Natural killer cell treated with Interleukin-12 subunit alpha and Interleukin-12 subunit beta and Interleukin-15 and Interleukin-18, amount 100 ng/mL, for 72 hours (primary cell): ENCODE results near the gene PPP2R5C. TPM values are rescaled to one million over a fixed set of nuclear protein-coding genes. Genes with fewer than 3 reads are reported as not detected.
A peak's percentile ranks its signal among the peaks of the same experiment; 100 is the strongest.

ENCODE experiments used
- ATAC-seq, 2 donors: fragments of 150-1000 bp; cut with Tn5 transposase in 1 of 2; sonication (Bioruptor Pico), chemical (Tn5 transposase) in 1 of 2; 2 replicates each; pipeline ENCODE4 v1.10.0; 2021
- DNase-seq: peaks from one replicate; pipeline ENCODE4 v3.0.0; 2022; ENCODE audit warnings: low spot score
- H3K27ac Mint-ChIP-seq, 2 donors: 1 replicate in 1 of 2; 2 replicates in 1 of 2; pipeline ENCODE4 v1.8.0; 2022; ENCODE audit warnings: mixed read lengths in 2 of 2, mild to moderate bottlenecking in 1 of 2, moderate library complexity in 1 of 2
- H3K27me3 Mint-ChIP-seq, 2 donors: 1 replicate in 1 of 2; 2 replicates in 1 of 2; pipeline ENCODE4 v1.8.0; 2022; ENCODE audit warnings: mixed read lengths in 2 of 2
- H3K36me3 Mint-ChIP-seq: one replicate; pipeline ENCODE4 v1.8.0; 2022; ENCODE audit warnings: mixed read lengths
- H3K4me1 Mint-ChIP-seq, 2 donors: 1 replicate in 1 of 2; 2 replicates in 1 of 2; pipeline ENCODE4 v1.8.0; 2022; ENCODE audit warnings: low read depth in 2 of 2, mixed read lengths in 2 of 2, mild to moderate bottlenecking in 1 of 2
- H3K4me3 Mint-ChIP-seq: one replicate; pipeline ENCODE4 v1.8.0; 2022; ENCODE audit warnings: mixed read lengths
- H3K9me3 Mint-ChIP-seq: 2 replicates; pipeline ENCODE4 v1.8.0; 2022; ENCODE audit warnings: mixed read lengths
- total RNA-seq, 2 donors: library from RNA; stranded (reverse); gene quantifications; one replicate each; pipeline ENCODE4 v1.2.3, GENCODE V29; 2022

PPP2R5C gene
- total RNA-seq, 2 donors from 2014 or later = 149 to 210 TPM

DNA sequence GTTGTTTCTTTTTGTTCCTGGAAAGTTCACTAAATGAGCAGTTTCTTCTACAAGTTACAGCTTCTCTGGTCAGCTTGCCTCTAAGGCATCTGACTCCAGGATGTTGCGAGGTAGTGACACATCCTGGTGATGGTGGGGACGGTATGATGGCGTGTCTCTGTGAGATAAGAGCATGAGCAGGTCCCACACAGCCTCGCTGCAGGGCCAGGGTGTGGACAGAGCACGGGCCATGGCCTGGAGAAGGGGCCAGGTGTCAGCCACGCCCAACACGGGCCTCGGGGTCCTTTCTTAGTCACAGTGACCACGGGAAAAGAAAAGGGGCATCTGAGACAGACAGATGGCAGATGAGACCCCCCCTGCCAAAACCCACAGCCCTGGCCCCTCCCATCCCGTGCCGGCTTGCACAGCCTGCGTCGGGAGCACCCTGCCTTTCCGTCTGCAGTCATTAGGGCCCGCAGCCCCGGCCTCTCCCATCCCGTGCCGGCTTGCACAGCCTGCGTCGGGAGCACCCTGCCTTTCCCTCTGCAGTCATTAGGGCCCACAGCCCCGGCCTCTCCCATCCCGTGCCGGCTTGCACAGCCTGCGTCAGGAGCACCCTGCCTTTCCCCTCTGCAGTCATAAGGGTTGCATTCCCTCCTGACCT, 123.5 kb downstream of the PPP2R5C start:
- DNase-seq (no peak), ATAC-seq (no peak)
- H3K4me1 Mint-ChIP-seq = peaks cover 17 to 30% of the 10 kb centered on the region in 2 donors
- no peaks in the 10 kb centered on the region for H3K27me3 Mint-ChIP-seq
- H3K36me3 Mint-ChIP-seq = peaks cover 5% of the 10 kb centered on the region
- no peak overlapping the region for H3K27ac Mint-ChIP-seq
- H3K9me3 Mint-ChIP-seq = no peaks in the 10 kb centered on the region
- no peak overlapping the region for H3K4me3 Mint-ChIP-seq

DNA sequence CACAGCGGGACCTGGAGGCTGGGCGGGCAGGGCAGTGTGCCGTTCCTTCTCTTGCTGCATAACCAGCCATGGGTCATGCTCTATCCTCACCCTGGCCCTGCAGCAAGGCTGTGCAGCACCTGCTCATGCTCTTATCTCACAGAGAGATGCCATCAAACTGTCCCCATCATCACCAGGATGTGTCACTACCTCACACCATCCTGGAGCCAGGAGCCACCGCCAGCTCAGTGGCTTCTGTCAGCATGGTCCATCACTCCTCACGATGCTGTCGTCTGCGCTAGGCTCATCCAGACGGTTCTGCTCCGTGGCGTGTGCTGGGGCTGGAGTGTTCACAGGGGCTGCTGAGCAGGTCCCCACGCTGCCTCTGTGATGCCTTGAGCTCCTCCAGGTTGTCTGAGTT, 125.7 kb downstream of the PPP2R5C start:
- ATAC-seq = peak in 1 of 2 donors; percentile 44
- peaks cover 3 to 9% of the 10 kb centered on the region in 2 donors for H3K4me1 Mint-ChIP-seq
- H3K4me3 Mint-ChIP-seq = no peak overlapping the region
- no peaks in the 10 kb centered on the region for H3K27me3 Mint-ChIP-seq
- H3K9me3 Mint-ChIP-seq = no peaks in the 10 kb centered on the region
- no peak for DNase-seq
- no peak overlapping the region for H3K27ac Mint-ChIP-seq
- peaks cover 5% of the 10 kb centered on the region for H3K36me3 Mint-ChIP-seq

- peaks cover 5% of the 10 kb centered on the region for H3K36me3 Mint-ChIP-seq
- H3K9me3 Mint-ChIP-seq = no peaks in the 10 kb centered on the region
- no peak overlapping the region for H3K4me3 Mint-ChIP-seq
- ATAC-seq (no peak), DNase-seq (no peak)
- H3K4me1 Mint-ChIP-seq = peaks cover 0 to 9% of the 10 kb centered on the region in 2 donors
- H3K27me3 Mint-ChIP-seq = no peaks in the 10 kb centered on the region
- no peak overlapping the region for H3K27ac Mint-ChIP-seq
These were observed 126.7 kb downstream of the PPP2R5C start for GRCh38 chr14:101888182-101888581.

- ATAC-seq (no peak), DNase-seq (no peak)
- H3K9me3 Mint-ChIP-seq = no peaks in the 10 kb centered on the region
- no peaks in the 10 kb centered on the region for H3K4me1 Mint-ChIP-seq
- peak overlapping the region in 1 of 2 donors; percentile 10 for H3K27ac Mint-ChIP-seq
- H3K4me3 Mint-ChIP-seq = no peak overlapping the region
- H3K27me3 Mint-ChIP-seq = no peaks in the 10 kb centered on the region
- no peaks in the 10 kb centered on the region for H3K36me3 Mint-ChIP-seq
These were observed 127.9 kb downstream of the PPP2R5C start for GRCh38 chr14:101889366-101889765.

- DNase-seq (no peak), ATAC-seq (no peak)
- Mint-ChIP-seq H3K9me3 (no peaks in the 10 kb centered on the region), H3K27ac (peak overlapping the region in 1 of 2 donors; percentile 10), H3K4me3 (no peak overlapping the region), H3K4me1 (no peaks in the 10 kb centered on the region), H3K36me3 (no peaks in the 10 kb centered on the region), H3K27me3 (no peaks in the 10 kb centered on the region)
These were observed 128.4 kb downstream of the PPP2R5C start for GRCh38 chr14:101889898-101890297.

DNA sequence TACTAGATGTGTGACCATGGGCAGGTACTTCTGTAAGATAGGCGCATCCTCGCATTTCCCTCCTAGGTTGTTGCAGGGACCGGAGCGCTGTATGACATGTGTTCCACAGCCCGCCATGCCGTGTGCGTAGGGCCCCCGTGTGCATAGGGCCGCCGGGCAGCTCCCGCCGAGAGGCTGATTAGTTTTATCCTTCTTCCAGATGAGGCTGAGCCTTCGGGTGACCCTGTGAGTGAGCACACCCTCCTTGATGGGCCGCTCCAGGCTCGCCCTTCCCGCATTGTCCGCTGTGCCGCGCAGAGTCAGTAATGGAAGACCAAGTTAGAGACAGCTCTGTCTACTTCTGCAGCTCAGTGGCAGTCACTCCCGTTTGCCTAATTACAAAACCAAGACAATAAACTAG, 130.0 kb downstream of the PPP2R5C start:
- Mint-ChIP-seq H3K36me3 (peaks cover 7% of the 10 kb centered on the region), H3K4me1 (peaks cover 0 to 4% of the 10 kb centered on the region in 2 donors), H3K4me3 (no peak overlapping the region), H3K27ac (no peak overlapping the region), H3K9me3 (no peaks in the 10 kb centered on the region), H3K27me3 (no peaks in the 10 kb centered on the region)
- peak in 1 of 2 donors; percentile 38 for ATAC-seq
- DNase-seq = no peak

GRCh38 chr14:101893759-101894158, 132.2 kb downstream of the PPP2R5C start:
- H3K27ac Mint-ChIP-seq = no peak overlapping the region
- no peak overlapping the region for H3K4me3 Mint-ChIP-seq
- no peak for ATAC-seq
- H3K9me3 Mint-ChIP-seq = no peaks in the 10 kb centered on the region
- H3K4me1 Mint-ChIP-seq = peaks cover 0 to 4% of the 10 kb centered on the region in 2 donors
- H3K27me3 Mint-ChIP-seq = no peaks in the 10 kb centered on the region
- DNase-seq = no peak
- H3K36me3 Mint-ChIP-seq = peaks cover 12% of the 10 kb centered on the region

GRCh38 chr14:101894365-101895081, 133.0 kb downstream of the PPP2R5C start:
- H3K36me3 Mint-ChIP-seq = peaks cover 16% of the 10 kb centered on the region
- H3K4me1 Mint-ChIP-seq = peaks cover 0 to 4% of the 10 kb centered on the region in 2 donors
- H3K9me3 Mint-ChIP-seq = no peaks in the 10 kb centered on the region
- H3K27ac Mint-ChIP-seq = no peak overlapping the region
- no peaks in the 10 kb centered on the region for H3K27me3 Mint-ChIP-seq
- no peak overlapping the region for H3K4me3 Mint-ChIP-seq
- DNase-seq (no peak), ATAC-seq (no peak)

- peaks cover 17% of the 10 kb centered on the region for H3K36me3 Mint-ChIP-seq
- H3K27ac Mint-ChIP-seq = no peak overlapping the region
These were observed 133.7 kb downstream of the PPP2R5C start for GRCh38 chr14:101895256-101895655.

DNA sequence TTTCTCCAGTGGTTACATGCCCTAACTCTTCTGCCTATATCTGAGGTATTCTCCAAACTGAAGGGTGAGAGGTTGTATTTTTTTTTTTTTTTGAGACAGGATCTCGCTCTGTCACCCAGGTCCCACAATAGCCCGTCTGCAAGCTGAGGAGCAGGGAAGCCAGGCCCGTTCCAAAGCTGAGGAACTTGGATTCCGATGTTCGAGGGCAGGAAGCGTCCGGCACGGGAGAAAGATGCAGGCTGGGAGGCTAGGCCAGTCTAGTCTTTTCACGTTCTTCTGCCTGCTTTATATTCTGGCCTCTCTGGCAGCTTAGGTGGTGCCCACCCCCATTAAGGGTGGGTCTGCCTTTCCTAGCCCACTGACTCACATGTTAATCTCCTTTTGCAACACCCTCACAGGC, 135.8 kb downstream of the PPP2R5C start:
- no peak for ATAC-seq
- H3K9me3 Mint-ChIP-seq = no peaks in the 10 kb centered on the region
- peaks cover 20% of the 10 kb centered on the region for H3K36me3 Mint-ChIP-seq
- peak overlapping the region in 1 of 2 donors; percentile 37 for H3K27ac Mint-ChIP-seq
- H3K4me1 Mint-ChIP-seq = peaks cover 0 to 7% of the 10 kb centered on the region in 2 donors
- DNase-seq = no peak
- no peaks in the 10 kb centered on the region for H3K27me3 Mint-ChIP-seq
- no peak overlapping the region for H3K4me3 Mint-ChIP-seq

More at GRCh38 chr14:101895256-101895655, 133.7 kb downstream of the PPP2R5C start:
- H3K27me3 Mint-ChIP-seq = no peaks in the 10 kb centered on the region
- DNase-seq (no peak), ATAC-seq (no peak)
- no peak overlapping the region for H3K4me3 Mint-ChIP-seq
- no peaks in the 10 kb centered on the region for H3K9me3 Mint-ChIP-seq
- H3K4me1 Mint-ChIP-seq = peaks cover 0 to 4% of the 10 kb centered on the region in 2 donors

DNA sequence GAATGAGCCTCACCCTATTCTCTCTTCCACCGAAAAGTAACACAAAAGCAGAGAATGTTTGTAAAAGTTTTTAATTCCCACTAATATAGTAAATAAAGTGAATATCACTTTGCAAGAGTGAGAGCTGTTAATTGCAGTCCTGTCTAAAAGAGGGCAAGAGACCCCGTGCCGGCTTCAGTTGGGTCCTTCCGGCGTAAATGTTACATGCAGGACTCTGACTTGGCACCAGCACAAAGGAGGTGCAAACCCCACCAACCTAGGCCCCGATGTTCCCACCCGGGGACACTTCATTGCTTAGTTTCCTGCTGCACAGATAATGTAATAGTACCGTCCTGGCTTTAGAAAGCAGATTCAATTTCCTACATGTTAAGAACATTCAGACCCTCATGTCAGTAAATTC, 136.9 kb downstream of the PPP2R5C start:
- H3K9me3 Mint-ChIP-seq = no peaks in the 10 kb centered on the region
- DNase-seq (no peak), ATAC-seq (no peak)
- H3K4me3 Mint-ChIP-seq = no peak overlapping the region
- peaks cover 0 to 9% of the 10 kb centered on the region in 2 donors for H3K4me1 Mint-ChIP-seq
- peaks cover 23% of the 10 kb centered on the region for H3K36me3 Mint-ChIP-seq
- H3K27ac Mint-ChIP-seq = peak overlapping the region in 1 of 2 donors; percentile 42
- no peaks in the 10 kb centered on the region for H3K27me3 Mint-ChIP-seq

DNA sequence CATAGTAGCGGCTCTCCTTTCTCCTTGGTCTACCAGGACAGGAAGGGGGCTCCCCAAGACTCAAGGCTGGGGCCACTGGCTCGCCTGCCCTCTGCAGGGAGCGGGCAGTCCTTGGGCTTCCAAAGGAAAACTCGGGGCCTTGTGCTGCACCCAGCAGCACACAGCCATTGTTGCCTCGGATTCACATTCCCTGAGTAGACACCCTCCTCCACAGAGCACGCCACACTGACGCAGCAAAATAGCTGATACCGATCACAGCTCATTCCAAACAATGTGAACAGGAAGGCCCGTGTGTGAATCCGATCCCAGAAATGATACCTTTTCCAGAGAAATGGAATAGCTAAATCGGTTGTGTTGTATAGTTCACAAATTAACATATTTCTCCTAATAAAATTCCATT, 137.8 kb downstream of the PPP2R5C start:
- Mint-ChIP-seq H3K27ac (peak overlapping the region in 1 of 2 donors; percentile 42), H3K27me3 (no peaks in the 10 kb centered on the region), H3K9me3 (no peaks in the 10 kb centered on the region), H3K4me3 (no peak overlapping the region), H3K4me1 (peaks cover 0 to 9% of the 10 kb centered on the region in 2 donors), H3K36me3 (peaks cover 23% of the 10 kb centered on the region)
- DNase-seq (no peak), ATAC-seq (no peak)

GRCh38 chr14:101900253-101900652, 138.7 kb downstream of the PPP2R5C start:
- ATAC-seq = no peak
- no peaks in the 10 kb centered on the region for H3K27me3 Mint-ChIP-seq
- peaks cover 21% of the 10 kb centered on the region for H3K36me3 Mint-ChIP-seq

DNA sequence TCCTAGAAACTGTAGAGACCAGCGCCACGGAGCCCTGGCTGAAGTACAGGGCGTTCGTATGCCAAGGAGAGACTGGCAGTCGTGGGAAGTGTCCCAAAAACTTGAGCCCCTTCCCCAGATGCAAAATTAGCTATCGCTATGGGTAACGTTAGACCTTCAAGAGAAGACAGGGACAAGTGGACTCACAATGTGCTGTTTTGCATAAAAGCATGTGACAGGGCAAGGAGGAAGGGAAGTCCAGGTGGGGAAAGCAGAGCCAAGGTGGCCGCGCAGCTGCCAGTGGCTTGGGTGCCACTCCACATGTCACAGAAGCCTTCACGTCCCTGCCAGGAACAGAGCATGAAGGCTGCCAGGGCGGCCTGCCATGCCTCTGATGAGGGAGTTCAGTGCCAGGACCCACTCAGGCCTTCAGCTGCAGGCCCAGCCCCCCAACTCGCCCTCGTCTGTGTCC, 141.6 kb downstream of the PPP2R5C start:
- peak overlapping the region in 1 of 2 donors; percentile 59 for H3K27ac Mint-ChIP-seq
- ATAC-seq (no peak), DNase-seq (no peak)
- no peaks in the 10 kb centered on the region for H3K9me3 Mint-ChIP-seq
- peaks cover 19% of the 10 kb centered on the region for H3K36me3 Mint-ChIP-seq
- H3K4me1 Mint-ChIP-seq = peaks cover 0 to 10% of the 10 kb centered on the region in 2 donors
- H3K4me3 Mint-ChIP-seq = no peak overlapping the region
- no peaks in the 10 kb centered on the region for H3K27me3 Mint-ChIP-seq

More at GRCh38 chr14:101900253-101900652, 138.7 kb downstream of the PPP2R5C start:
- Mint-ChIP-seq H3K27ac (peak overlapping the region in 1 of 2 donors; percentile 42), H3K9me3 (no peaks in the 10 kb centered on the region), H3K4me3 (no peak overlapping the region), H3K4me1 (peaks cover 0 to 13% of the 10 kb centered on the region in 2 donors)
- no peak for DNase-seq
